GM20431 (cell line): ENCODE data around the gene IL37.

Experiments
- in situ Hi-C: fragments of 300-500 bp; cut with MseI, MboI; formaldehyde crosslinking; loops from one replicate; pipeline ENCODE4 v1.15.0; 2020; ENCODE audit warnings: low sequenced_read_pairs; ENCODE audit not compliant: unreplicated experiment

Gene IL37

DNA sequence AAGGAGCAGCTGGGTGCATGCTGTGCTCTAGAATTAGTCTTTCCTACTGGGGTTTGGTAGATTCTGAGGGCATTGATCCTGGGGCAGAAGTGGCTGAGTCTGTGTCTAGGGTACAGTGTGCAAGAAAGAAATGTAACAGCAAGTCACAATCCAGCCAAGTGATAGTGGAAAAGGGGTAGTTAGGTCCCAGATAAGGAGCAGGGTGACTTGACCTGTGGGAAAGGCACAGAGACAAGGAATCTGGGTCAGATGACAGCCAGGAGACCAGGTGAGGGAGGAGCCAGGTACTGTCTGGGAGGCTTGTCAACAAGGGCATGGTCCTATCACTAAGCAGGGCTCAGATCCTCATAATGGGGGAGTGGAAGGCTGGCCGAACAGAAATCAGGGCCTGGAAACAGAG lies 8.1 kb downstream of the IL37 start:
- in situ Hi-C loops: no loop called here

DNA sequence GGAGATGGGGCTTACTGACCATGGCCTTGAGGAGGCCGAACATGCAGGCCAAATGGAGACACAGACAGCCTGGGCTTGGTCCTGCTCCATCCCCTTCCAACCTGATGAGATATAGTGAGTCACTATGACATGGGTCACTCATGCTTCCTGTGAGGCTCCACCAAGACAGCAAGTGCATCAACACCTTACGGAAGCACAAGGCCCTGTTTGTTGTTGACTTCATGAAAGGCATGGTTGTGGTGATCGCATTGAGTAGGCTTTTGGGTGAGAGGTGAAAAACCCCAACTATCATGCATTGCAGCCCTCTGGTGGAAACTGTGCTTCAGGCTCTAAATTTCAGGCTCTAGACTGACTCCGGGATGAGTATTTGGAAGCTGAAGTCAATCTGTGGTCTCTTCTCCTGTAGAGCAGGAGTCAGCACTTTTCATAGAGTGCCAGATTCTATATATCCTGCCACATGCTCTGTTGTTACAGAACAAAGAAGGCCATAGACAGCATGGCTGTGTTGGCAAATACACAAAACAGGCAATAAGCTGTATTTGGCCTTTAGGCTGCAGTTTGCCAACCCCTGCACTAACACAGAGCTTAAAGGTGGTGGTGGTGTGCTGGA lies 10.1 kb downstream of the IL37 start:
- in situ Hi-C loops: no loop called here

DNA sequence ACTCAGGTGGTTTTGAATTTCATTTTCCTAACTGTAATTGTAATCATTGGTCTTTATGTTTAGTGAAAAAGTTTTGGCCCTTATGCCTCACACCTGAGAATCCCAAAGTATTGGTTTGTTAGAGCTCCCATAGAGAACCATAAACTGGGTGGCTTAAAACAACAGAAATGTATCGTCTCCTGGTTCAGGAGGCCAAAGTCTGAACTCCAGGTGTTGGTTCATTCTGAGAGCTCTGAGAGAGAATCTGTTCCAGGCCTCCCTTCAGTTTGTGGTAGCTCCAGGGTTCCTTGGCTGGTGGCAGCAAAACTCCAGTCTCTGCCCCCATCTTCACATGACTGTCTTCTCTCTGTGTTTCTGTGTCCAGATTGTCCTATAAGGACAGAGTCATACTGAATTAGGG lies 11.0 kb downstream of the IL37 start:
- in situ Hi-C loops: no loop called here

DNA sequence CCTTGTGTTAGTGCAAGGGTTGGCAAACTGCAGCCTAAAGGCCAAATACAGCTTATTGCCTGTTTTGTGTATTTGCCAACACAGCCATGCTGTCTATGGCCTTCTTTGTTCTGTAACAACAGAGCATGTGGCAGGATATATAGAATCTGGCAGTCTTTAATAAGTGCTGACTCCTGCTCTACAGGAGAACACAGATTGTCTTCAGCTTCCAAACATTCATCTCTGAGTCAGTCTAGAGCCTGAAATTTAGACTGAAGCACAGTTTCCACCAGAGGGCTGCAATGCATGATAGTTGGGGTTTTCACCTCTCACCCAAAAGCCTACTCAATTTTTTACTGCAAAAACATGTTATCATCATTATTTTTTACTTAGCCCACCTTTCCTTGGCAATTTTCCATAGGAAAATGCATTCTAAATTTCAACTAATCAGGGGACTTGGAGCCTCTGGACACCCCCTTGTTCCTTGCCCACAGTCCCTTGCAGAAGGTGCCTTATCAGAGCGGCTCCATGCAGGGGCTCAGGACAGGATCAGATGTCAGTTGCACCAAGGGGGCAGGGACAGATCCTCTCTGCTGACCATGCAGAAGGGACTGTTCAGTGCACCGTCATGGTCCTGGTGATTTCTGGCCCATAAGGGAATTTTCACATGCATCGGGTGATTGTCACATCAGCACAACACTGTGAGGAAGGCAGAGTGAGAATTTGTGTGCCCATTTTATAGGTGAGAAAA lies 12.4 kb downstream of the IL37 start:
- in situ Hi-C loops: no loop called here

DNA sequence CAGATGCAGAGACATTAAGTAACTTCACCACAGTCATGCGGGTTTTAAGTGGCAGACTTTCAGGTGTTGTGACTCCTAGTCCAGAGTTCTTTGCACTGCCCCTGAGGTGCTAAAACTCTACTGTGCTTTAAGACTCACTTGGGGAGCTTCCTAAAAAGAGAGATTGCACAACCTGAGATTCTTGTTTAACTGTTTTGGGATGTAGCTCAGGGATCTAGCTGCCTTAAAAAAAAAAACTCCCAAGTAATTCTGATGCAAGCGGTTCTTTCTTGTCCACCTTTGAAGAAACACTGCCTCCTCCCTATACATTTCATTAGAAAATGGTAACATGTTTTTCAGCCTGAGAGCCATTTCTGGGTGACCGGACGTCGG lies 13.0 kb downstream of the IL37 start:
- in situ Hi-C loops: no loop called here

DNA sequence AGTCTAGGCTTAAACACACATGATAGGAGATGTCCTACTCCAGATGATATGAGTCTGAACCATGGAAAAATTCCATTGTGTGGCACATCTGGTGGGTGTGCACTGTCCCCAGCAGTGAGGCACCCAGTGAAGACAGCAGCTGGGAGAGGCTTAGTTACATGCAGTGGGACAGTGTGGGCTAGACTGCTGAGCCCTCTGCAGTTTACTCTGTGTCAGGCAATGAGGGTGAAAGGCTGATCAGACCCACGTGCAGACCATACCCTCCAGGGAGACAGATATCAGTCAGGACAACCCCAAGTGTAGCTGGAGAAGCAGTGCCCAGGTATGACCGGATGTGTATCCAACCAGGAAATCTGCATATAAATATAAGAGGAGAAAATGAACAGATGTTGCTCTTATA lies 13.4 kb downstream of the IL37 start:
- in situ Hi-C loops: no loop called here

DNA sequence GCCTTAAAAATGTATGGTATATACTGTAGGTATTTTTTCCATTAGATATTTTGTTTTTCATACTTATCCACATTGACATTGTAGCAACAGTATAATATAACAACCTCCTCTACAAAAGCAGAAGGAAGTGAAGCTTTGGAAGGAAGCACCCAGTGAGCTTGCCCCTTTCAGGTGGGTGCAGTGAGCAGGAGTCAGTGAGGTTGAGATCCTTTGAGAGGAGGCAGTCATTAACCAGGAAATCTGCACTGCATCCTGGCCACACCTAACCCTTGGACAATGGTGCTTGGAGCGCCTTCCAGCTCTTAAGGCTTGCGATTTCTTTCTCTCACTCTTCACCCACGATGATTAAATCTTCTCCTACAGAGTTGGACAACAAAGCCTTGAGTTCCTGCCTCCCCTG lies 13.9 kb downstream of the IL37 start:
- in situ Hi-C loops: loop anchor here (25.0 kb wide), 1 partner anchor 313 kb away; no protein-coding TSS in a partner anchor

DNA sequence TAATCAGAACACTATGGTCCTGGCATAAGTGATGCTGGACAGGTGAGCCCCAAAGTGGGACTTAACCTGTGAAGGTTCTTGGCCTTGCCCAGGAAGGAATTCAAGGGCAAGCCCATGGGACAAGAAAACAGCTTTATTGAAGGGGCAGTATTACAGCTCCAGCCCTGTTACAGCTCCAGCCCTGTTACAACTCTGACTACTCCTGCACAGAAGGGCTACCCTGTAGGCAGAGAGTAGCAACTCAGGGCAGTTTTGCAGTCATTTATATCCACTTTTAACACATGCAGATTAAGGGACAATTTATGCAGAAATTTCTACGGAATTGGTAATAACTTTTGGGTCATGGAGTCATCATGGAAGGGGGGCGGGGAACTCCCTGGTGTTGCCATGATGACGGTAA lies 15.7 kb downstream of the IL37 start:
- in situ Hi-C loops: loop anchor here (25.0 kb wide), 1 partner anchor 314 kb away; no protein-coding TSS in a partner anchor

DNA sequence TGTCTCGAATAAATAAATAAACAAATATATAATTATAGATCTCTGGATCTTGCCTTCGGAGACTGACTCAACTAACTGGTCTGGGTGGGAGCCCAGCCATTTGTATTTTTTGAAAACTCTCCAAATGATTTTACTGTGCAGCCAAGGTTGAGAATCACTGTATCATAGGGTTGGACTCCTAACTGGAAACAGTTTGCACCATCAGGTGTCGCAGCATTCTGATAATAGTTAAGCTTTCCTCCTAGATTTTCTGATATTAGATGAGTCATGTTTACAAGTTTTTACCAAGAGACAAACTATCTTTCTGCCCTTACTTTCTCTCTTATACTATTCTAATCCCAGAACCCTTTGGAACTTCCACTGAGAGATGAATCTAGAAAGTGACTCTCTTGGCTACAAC lies 16.8 kb downstream of the IL37 start:
- in situ Hi-C loops: loop anchor here (25.0 kb wide), 1 partner anchor 315 kb away; no protein-coding TSS in a partner anchor

DNA sequence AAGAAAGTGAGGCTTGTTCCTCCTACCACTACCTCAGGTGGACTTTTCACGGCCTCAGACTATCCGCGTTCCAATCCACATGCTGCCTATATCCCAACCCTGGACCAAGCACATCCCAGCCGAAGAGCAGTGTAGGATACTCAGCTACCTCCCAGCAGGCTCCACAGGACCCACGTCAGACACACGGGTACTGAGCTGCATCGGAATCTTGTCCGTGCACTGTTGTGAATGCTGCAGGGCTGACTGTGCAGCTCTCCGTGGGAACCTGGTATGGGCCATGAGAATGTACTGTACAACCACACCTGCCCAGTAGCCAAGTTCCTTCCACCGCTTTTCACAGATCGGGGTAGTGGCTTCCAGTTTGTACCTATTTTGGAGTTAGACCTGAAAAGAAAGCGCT lies 22.3 kb downstream of the IL37 start:
- in situ Hi-C loops: loop anchor here (25.0 kb wide), 1 partner anchor 321 kb away; no protein-coding TSS in a partner anchor

DNA sequence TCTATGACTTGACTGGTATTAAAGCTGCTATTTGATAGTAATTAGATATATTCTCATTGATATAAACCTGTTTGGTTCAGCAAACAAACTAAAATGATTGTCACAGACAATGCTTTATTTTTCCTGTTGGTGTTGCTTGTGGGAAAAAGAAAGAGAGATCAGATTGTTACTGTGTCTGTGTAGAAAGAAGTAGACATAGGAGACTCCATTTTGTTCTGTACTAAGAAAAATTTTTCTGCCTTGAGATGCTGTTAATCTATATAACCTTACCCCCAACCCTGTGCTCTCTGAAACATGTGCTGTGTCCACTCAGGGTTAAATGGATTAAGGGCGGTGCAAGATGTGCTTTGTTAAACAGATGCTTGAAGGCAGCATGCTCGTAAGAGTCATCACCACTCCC lies 23.2 kb downstream of the IL37 start:
- in situ Hi-C loops: loop anchor here (25.0 kb wide), 1 partner anchor 322 kb away; no protein-coding TSS in a partner anchor

DNA sequence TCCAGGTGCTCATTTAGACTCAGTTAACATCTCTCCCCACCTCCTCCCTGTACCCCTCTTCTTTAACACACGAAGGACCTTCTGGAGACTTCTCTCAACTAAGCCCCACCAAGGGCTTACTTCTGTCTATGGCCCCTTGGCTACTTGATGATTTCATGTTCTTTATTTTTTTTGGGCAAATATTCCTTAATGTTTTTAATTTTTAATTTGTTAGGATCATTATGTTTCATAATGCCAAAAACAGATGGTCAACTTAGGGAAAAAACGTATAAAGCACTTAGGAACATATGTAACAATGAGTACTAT lies 25.9 kb downstream of the IL37 start:
- in situ Hi-C loops: loop anchor here (25.0 kb wide), 1 partner anchor 325 kb away; no protein-coding TSS in a partner anchor

DNA sequence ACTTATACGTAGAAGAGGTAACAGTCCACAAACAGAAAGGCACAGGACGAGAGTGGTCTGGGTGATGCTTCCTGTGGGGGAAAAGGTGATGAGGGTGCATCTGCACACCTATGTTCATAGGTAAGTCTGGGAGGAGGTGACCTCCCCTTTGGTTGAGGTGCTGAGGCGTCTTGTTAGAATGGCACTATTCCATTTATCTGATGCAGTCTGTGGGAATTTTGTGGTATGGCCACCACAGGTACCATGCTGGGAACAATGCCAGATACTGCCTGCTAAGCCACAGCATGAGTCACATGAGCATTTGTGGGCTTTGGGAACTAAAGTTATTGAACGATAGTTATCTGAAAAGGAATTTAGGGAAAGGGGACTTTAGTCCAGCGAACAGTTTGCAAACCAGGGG lies 27.9 kb downstream of the IL37 start:
- in situ Hi-C loops: loop anchor here (25.0 kb wide), 1 partner anchor 327 kb away; no protein-coding TSS in a partner anchor

DNA sequence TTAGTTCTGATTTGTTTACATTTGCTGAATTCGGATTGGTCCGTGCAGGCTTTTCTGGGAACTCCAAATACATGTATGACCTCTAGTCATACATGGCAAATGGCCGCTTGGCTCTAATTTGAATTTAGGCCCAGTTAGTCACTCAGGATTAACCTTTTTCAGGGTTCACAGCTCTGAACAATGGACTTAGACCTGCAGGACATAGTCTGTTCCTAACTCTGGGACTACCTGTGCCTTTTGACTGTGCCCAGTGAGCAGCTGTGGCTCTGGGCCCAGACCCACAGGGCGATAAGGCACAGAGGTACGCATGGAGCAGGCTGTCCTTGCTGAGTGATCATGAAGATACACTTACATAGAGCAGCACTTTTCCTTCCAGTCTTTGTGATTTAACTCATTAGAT lies 28.5 kb downstream of the IL37 start:
- in situ Hi-C loops: loop anchor here (25.0 kb wide), 1 partner anchor 327 kb away; no protein-coding TSS in a partner anchor

DNA sequence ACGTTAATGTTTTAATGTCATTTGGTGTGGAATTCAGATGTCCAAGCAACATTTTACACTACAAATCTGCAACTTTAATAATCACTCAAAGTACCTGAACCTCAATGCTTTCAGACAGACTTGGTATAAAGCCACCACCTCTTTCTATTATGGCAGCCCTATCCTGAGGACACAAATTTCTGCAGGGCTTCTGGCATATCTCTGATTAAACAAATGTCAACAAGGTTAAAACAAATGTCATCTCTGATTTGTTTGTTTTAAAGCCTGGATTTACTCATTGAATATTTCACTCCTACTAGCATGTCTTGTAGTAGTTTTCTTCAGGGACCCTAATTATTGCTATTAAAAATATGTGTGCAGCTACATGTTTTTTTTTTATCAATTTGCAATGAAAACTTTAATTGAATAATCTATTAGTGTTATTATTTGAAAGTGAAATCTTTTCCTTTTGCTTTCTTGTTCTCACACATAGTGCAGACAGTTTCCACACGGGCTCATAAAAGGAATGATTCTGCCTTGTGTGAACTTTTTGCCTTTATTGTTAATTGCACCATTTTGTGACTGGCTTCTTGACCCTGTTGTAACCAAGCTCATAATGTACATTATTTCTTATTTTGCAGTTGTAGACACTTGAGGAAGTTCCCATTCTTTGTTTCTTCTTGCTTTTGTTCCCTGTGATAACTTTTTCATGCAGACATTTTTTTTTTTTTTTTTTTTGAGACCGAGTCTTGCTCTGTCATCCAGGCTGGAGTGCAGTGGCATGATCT lies 30.1 kb downstream of the IL37 start:
- in situ Hi-C loops: loop anchor here (25.0 kb wide), 1 partner anchor 329 kb away; no protein-coding TSS in a partner anchor

DNA sequence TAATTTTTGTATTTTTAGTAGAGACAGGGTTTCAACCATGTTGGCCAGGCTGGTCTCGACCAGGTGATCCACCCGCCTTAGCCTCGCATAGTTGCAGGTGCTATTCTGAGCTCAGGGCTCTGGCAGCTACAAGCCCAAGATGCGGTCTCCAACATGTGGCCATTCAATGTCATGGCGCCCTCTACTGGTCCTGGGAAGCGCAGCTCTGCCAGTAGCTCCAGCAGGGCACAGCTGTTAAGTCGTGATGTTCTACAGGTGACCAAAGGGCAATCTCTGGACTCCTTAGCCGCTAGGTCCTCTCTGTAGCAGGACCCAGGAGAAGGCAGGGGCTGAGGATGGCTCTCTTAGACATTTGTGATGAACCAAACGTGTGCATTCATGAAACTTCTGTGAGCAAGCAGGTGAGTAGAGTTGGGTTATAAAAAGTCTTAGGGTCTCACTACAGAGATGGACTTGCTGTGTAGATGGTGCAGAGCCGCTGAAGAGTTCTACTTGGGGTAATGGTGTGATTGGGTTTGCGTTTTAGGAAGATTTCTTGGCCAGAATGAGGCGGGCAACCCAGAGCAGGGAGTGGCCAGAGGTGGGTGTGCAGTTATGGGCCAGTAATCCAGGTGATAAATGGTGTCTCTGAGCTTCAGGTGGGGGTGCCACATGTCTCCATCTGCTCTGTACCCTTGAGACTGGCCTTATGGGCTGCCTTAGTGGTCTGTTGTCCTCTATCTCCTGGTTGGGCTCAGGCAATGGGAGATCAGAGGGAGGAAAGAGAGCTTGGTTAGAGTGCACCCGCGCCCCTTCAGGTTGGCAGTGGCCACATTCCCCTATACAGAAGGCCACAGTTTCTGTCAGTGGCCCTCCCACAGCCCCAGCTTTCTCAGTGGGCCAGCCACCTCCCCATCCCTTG lies 31.0 kb downstream of the IL37 start:
- in situ Hi-C loops: loop anchor here (25.0 kb wide), 1 partner anchor 330 kb away; no protein-coding TSS in a partner anchor

DNA sequence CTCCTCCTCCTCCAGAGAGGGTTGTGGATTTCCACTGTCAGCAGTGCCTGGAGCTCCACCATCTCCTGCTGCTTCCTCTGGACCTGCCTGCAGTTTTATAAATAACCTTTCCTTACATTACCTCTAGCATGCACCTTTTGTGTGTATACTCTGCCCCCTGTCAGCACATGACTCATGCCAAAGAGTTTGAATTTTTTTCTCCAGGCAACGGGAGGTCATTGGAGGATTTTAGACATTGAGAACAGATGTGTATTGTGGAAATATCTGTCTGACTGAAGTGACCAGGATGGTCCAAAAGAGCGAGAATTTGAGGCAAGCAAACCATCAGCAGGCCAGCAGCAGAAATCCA lies 31.7 kb downstream of the IL37 start:
- in situ Hi-C loops: loop anchor here (25.0 kb wide), 1 partner anchor 330 kb away; no protein-coding TSS in a partner anchor

DNA sequence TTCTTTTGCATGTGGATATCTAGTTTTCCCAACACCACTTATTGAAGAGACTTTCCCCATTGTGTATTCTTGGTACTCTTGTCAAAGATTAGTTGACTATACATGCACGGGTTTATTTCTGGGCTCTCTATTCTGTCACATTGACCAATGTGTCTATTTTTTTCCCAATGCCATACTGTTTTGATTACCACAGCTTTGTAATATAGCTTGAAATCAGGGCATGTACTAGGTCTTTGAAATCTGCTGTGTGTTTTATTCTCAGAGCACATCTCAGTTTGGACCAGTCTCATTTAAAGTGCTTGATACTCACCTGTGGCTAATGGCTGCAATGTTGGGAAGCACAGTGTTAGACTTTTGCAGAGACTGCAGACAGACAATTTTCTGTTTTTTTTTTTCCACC lies 34.0 kb downstream of the IL37 start:
- in situ Hi-C loops: loop anchor here (25.0 kb wide), 1 partner anchor 333 kb away; no protein-coding TSS in a partner anchor

DNA sequence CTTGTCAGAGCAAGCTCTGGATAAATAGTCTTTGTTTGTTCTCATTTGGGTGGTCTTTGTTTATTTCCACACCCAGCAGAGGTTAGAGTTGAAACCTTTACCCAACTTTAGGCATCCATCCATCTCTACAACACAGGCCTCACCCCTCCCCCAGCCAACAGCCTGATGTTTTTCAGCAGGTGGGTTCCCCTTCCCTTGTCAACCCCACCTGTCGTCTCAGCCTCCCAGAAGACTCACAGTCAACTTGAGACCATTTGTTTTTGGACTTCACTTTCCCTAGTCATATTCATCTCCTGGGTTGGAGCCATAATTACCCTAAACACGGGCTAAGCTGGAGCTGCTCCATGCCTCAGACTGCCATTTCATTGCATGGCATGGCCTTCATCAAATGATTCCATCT lies 35.1 kb downstream of the IL37 start:
- in situ Hi-C loops: loop anchor here (25.0 kb wide), 1 partner anchor 334 kb away; no protein-coding TSS in a partner anchor

DNA sequence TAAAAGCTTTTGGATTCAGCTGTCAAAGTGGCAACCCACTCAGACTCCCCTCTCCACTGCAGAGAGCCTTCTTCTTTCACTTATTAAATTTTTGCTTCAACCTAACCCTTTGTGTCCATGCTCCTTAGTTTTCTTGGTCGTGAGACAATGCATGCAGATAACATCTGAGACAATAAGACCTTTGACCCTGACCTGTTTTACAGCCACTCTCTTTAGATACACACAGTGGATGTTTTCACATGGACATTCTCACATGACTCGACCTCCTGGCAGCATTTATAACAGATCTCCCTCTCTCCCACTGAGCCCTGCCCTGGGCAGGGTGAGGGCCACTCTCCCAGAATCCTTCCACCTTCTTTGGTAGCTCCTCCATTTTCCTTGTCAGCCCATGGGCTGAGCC lies 36.4 kb downstream of the IL37 start:
- in situ Hi-C loops: loop anchor here (25.0 kb wide), 1 partner anchor 335 kb away; no protein-coding TSS in a partner anchor
